ACC112 (cell line): ENCODE measurements around the gene CDK2AP2.

Source experiments
- H2AFZ ChIP-seq: fragments of 200-600 bp; sonication (generic); one replicate; pipeline ENCODE4 v1.6.0; 2017; ENCODE audit warnings: antibody characterized with exemption, low read length; ENCODE audit not compliant: unreplicated experiment
- H3K27ac ChIP-seq: fragments of 200-600 bp; sonication (generic); 2 replicates; pipeline ENCODE4 v1.5.1; 2014; ENCODE audit warnings: low read depth, mild to moderate bottlenecking, antibody characterized with exemption, low read length, moderate library complexity
- H3K27me3 ChIP-seq: fragments of 200-600 bp; sonication (generic); 2 replicates; pipeline ENCODE4 v1.6.1; 2014; ENCODE audit warnings: mild to moderate bottlenecking, antibody characterized with exemption, low read length, moderate library complexity, mixed read lengths; ENCODE audit not compliant: insufficient read depth
- H3K36me3 ChIP-seq: fragments of 200-600 bp; sonication (generic); 2 replicates; pipeline ENCODE4 v1.6.1; 2016; ENCODE audit warnings: mild to moderate bottlenecking, antibody characterized with exemption, low read length, moderate library complexity, mixed read lengths; ENCODE audit not compliant: insufficient read depth
- H3K4me1 ChIP-seq: fragments of 200-600 bp; sonication (generic); one replicate; pipeline ENCODE4 v1.6.1; 2016; ENCODE audit warnings: low read length, mixed read lengths; ENCODE audit not compliant: insufficient read depth, unreplicated experiment, control insufficient read depth
- H3K4me3 ChIP-seq: fragments of 200-600 bp; sonication (generic); 2 replicates; pipeline ENCODE4 v1.5.1; 2014; ENCODE audit warnings: mild to moderate bottlenecking, low read depth, low read length
- H3K79me2 ChIP-seq: fragments of 200-600 bp; sonication (generic); one replicate; pipeline ENCODE4 v1.6.0; 2016; ENCODE audit warnings: low read length; ENCODE audit not compliant: control insufficient read depth, unreplicated experiment, insufficient read depth

The CDK2AP2 gene

DNA sequence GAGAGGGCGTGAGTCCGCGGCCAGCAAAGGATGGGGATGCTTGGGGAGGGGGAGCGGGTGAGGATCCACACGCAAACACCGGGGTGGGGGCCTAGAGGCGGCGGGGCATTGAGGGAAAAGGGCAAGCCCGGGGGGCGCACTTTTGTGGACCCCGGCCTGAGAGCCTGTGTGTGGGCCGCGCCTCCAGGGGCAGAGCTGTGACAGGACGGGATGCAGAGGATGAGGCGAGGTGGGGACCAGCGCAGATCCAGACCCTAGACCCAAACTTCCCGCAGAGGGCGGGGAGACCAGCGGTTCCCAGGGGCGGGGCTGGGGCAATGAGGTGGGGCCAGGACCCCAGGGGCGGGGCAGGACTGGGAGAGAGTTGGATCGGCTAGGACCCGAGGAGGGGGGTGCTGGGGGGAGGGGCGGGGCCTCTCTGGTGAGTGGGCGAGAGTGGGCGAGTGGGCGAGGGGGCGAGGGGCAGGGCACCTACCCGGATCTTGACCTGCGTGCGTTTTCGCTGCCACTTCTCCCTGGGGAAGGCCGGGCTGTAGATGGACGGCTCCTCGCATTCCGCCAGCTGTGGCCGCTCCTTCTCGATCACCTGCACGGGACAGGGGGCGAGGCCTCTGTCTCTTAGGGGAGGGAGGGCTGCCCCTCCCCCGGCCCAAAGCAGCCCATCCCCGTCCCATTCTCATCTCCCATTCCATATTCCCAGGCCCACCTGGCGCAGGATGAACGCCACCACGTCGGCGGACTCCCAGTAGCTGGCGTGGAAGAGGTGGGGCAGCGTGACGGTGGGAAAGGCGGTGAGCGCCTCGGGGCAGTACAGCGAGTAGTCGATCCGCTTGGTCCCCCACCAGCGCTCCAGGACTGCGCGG is 13.4 kb downstream of the CDK2AP2 start:
- no peaks in the 10 kb centered on the region for H3K4me1 ChIP-seq
- H3K27ac ChIP-seq: no peak overlapping the region
- H2AFZ ChIP-seq: no peak overlapping the region
- H3K27me3 ChIP-seq: no peaks in the 10 kb centered on the region
- no peak overlapping the region for H3K4me3 ChIP-seq
- H3K79me2 ChIP-seq: no peaks in the 10 kb centered on the region
- no peaks in the 10 kb centered on the region; the same call in 1 of the 2 replicates for H3K36me3 ChIP-seq

DNA sequence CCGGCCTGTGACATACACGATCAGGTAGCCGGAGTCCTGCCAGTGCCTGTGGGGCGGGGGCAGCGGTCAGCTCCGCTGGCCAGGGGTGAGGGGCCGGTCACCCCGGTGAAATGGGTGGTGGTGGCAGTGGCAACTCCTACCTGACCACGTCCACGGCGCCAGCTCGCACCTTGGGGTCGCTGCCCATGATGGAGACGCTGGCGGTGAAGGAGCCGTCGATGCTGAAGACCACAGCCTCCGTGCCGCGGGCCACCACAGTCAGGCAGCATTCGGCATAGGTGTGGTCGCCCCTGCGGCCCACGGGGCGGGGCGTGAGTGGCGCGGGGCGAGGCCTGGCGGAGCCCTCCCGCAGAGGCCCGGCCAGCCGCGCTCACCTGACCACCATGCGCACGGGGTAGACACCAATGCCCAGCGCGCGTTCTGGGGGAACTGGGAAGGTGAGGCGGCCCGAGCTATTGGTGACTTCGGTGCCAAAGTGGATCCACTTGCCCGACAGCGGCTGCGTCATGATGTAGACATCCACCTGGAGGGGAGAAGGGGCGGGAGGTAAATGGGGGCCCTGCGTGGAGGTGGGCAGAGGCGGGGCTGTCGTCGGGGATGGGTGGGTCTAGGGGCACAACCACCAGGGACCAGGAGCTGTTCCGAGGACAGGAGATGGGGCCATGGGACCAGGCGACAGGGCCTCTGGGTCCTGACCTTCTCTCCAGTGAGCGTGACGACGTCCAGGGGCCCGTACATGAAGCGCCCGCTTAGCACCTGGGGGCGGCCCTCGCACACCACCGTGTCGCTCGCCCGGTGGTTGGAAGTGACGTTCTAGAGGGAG is 14.2 kb downstream of the CDK2AP2 start:
- no peaks in the 10 kb centered on the region; the same call in 1 of the 2 replicates for H3K36me3 ChIP-seq
- no peaks in the 10 kb centered on the region for H3K27me3 ChIP-seq
- H3K4me1 ChIP-seq: no peaks in the 10 kb centered on the region
- H3K79me2 ChIP-seq: no peaks in the 10 kb centered on the region
- no peak overlapping the region for H2AFZ ChIP-seq
- H3K4me3 ChIP-seq: no peak overlapping the region
- no peak overlapping the region for H3K27ac ChIP-seq

GRCh38 chr11:67492801-67493547 is 15.0 kb downstream of the CDK2AP2 start:
- H3K27me3 ChIP-seq: no peaks in the 10 kb centered on the region
- H3K4me3 ChIP-seq: no peak overlapping the region
- no peaks in the 10 kb centered on the region; the same call in 1 of the 2 replicates for H3K36me3 ChIP-seq
- H3K27ac ChIP-seq: no peak overlapping the region
- no peaks in the 10 kb centered on the region for H3K79me2 ChIP-seq
- no peaks in the 10 kb centered on the region for H3K4me1 ChIP-seq
- no peak overlapping the region for H2AFZ ChIP-seq

GRCh38 chr11:67492069-67492727 is 15.8 kb downstream of the CDK2AP2 start:
- no peaks in the 10 kb centered on the region for H3K4me1 ChIP-seq
- no peaks in the 10 kb centered on the region for H3K27me3 ChIP-seq
- H3K36me3 ChIP-seq: no peaks in the 10 kb centered on the region; the same call in 1 of the 2 replicates
- H2AFZ ChIP-seq: no peak overlapping the region
- no peak overlapping the region for H3K4me3 ChIP-seq
- no peaks in the 10 kb centered on the region for H3K79me2 ChIP-seq
- H3K27ac ChIP-seq: no peak overlapping the region

- Histone ChIP-seq H3K4me3 (no peak overlapping the region), H2AFZ (no peak overlapping the region), H3K27ac (no peak overlapping the region), H3K4me1 (no peaks in the 10 kb centered on the region), H3K36me3 (no peaks in the 10 kb centered on the region; the same call in 1 of the 2 replicates), H3K79me2 (no peaks in the 10 kb centered on the region), H3K27me3 (no peaks in the 10 kb centered on the region)
These were observed 16.5 kb downstream of the CDK2AP2 start for GRCh38 chr11:67491276-67492068.

DNA sequence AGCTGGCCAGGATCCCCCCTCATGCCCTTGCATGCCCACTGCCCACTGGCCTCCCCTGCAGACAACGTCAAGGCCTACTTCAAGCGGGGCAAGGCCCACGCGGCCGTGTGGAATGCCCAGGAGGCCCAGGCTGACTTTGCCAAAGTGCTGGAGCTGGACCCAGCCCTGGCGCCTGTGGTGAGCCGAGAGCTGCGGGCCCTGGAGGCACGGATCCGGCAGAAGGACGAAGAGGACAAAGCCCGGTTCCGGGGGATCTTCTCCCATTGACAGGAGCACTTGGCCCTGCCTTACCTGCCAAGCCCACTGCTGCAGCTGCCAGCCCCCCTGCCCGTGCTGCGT is 17.3 kb downstream of the CDK2AP2 start:
- Histone ChIP-seq H3K4me1 (no peaks in the 10 kb centered on the region), H3K27me3 (no peaks in the 10 kb centered on the region), H3K36me3 (no peaks in the 10 kb centered on the region; the same call in 1 of the 2 replicates), H2AFZ (no peak overlapping the region), H3K4me3 (no peak overlapping the region), H3K27ac (no peak overlapping the region), H3K79me2 (peaks cover 6% of the 10 kb centered on the region)

GRCh38 chr11:67489885-67490726 is 17.9 kb downstream of the CDK2AP2 start:
- peaks cover 7% of the 10 kb centered on the region for H3K79me2 ChIP-seq
- H3K36me3 ChIP-seq: no peaks in the 10 kb centered on the region; the same call in 1 of the 2 replicates
- H3K4me3 ChIP-seq: no peak overlapping the region
- H3K4me1 ChIP-seq: no peaks in the 10 kb centered on the region
- no peak overlapping the region for H3K27ac ChIP-seq
- H2AFZ ChIP-seq: no peak overlapping the region
- no peaks in the 10 kb centered on the region for H3K27me3 ChIP-seq

- H3K36me3 ChIP-seq: no peaks in the 10 kb centered on the region; the same call in 1 of the 2 replicates
- H3K4me1 ChIP-seq: no peaks in the 10 kb centered on the region
- H3K4me3 ChIP-seq: no peak overlapping the region
- no peaks in the 10 kb centered on the region for H3K27me3 ChIP-seq
- H2AFZ ChIP-seq: no peak overlapping the region
- peaks cover 10% of the 10 kb centered on the region for H3K79me2 ChIP-seq
- H3K27ac ChIP-seq: no peak overlapping the region
These were observed 18.6 kb downstream of the CDK2AP2 start for GRCh38 chr11:67489203-67489884.
